SW 1271 (cell line): ENCODE measurements around the gene NR2F1.
"Not testable (repeated sequence)": the region's sequence is repeated elsewhere in the genome, so short reads cannot be mapped to it uniquely, and the experiment has no call there.

Experiments
- DNase-seq, 2 experiments: peaks; one replicate each; lab custom pipeline; 2025; lab: John Stamatoyannopoulos, UW

The NR2F1 gene

GRCh38 chr5:93582677-93583438 lies at the start of gene NR2F1:
TSS of gene NR2F1 (plus strand) at chr5:93583222. CDS start at chr5:93585024, 1,802 bp downstream.
- peak; percentile 89 to 99 for DNase-seq

- DNase-seq: no peak
Observed at GRCh38 chr5:93545872-93546271, 37.1 kb upstream of the NR2F1 start.

- DNase-seq: not testable (repeated sequence)
Observed at GRCh38 chr5:93549594-93549993, 33.4 kb upstream of the NR2F1 start.

- DNase-seq: no peak
Observed at GRCh38 chr5:93557021-93557604, 25.9 kb upstream of the NR2F1 start.

GRCh38 chr5:93566091-93566490 lies 16.9 kb upstream of the NR2F1 start:
- DNase-seq: no peak

- no peak for DNase-seq
Observed at GRCh38 chr5:93567424-93567823, 15.6 kb upstream of the NR2F1 start.

- DNase-seq: no peak
Observed at GRCh38 chr5:93569300-93570160, 13.5 kb upstream of the NR2F1 start.

- DNase-seq: no peak
Observed at GRCh38 chr5:93570294-93571113, 12.5 kb upstream of the NR2F1 start.

- DNase-seq: no peak
Observed at GRCh38 chr5:93571114-93571949, 11.7 kb upstream of the NR2F1 start.

GRCh38 chr5:93572101-93572607 lies 10.9 kb upstream of the NR2F1 start:
- no peak for DNase-seq

- no peak for DNase-seq
Observed at GRCh38 chr5:93572608-93573353, 10.2 kb upstream of the NR2F1 start.

GRCh38 chr5:93573354-93574351 lies 9.4 kb upstream of the NR2F1 start:
- DNase-seq: no peak

- DNase-seq: no peak
Observed at GRCh38 chr5:93574491-93575305, 8.3 kb upstream of the NR2F1 start.

- DNase-seq: no peak
Observed at GRCh38 chr5:93575461-93576414, 7.3 kb upstream of the NR2F1 start.

- DNase-seq: no peak
Observed at GRCh38 chr5:93576994-93577853, 5.8 kb upstream of the NR2F1 start.
